HEK293 (cell line): Measurements from ENCODE around the gene ASXL1.

ENCODE experiments used
- CTCF ChIP-seq: fragments of 450-650 bp; formaldehyde crosslinking; IDR thresholded peaks from 2 replicates; pipeline ENCODE4 v1.5.1; 2016; ENCODE audit warnings: missing biosample characterization, missing genetic modification characterization
- MYNN ChIP-seq: fragments of 450-650 bp; formaldehyde crosslinking; IDR thresholded peaks from 2 replicates; pipeline ENCODE4 v1.5.1; 2016; ENCODE audit warnings: missing biosample characterization, missing genetic modification characterization, borderline replicate concordance
- SALL2 ChIP-seq: fragments of 450-650 bp; formaldehyde crosslinking; IDR thresholded peaks from 2 replicates; pipeline ENCODE4 v1.5.0; 2017; ENCODE audit warnings: missing biosample characterization, mild to moderate bottlenecking, missing genetic modification characterization, borderline replicate concordance
- SETDB1 ChIP-seq: IDR thresholded peaks from one replicate; pipeline ENCODE4 v1.6.1; 2017; ENCODE audit warnings: mild to moderate bottlenecking, low read length, moderate library complexity, mixed read lengths; ENCODE audit not compliant: insufficient read length
- SP3 ChIP-seq: fragments of 450-650 bp; formaldehyde crosslinking; IDR thresholded peaks from 2 replicates; pipeline ENCODE4 v1.5.1; 2016; ENCODE audit warnings: missing biosample characterization, missing genetic modification characterization
- TRIM28 ChIP-seq: IDR thresholded peaks from 2 replicates; pipeline ENCODE4 v1.6.1; 2011; ENCODE audit warnings: low read length, control low read depth, borderline replicate concordance
- ZNF121 ChIP-seq: fragments of 450-650 bp; formaldehyde crosslinking; IDR thresholded peaks from 2 replicates; pipeline ENCODE4 v1.5.1; 2016; ENCODE audit warnings: missing biosample characterization, missing genetic modification characterization
- ZNF274 ChIP-seq, 2 experiments: fragments of 200-500 bp in 1 of 2; fragments of 450-650 bp in 1 of 2; sonication (Bioruptor generic) in 1 of 2; formaldehyde crosslinking in 1 of 2; IDR thresholded peaks; 2 replicates each; pipeline versions ENCODE4 v1.5.1 to v1.6.1; 2014 to 2016; ENCODE audit warnings: borderline replicate concordance in 1 of 2, inconsistent platforms in 1 of 2, low read length in 1 of 2, missing biosample characterization in 1 of 2, missing genetic modification characterization in 1 of 2
- ZNF670 ChIP-seq: fragments of 450-650 bp; formaldehyde crosslinking; IDR thresholded peaks from 2 replicates; pipeline ENCODE4 v1.5.1; 2016; ENCODE audit warnings: missing biosample characterization, missing genetic modification characterization, low read depth
- ZNF785 ChIP-seq: fragments of 450-650 bp; formaldehyde crosslinking; IDR thresholded peaks from 2 replicates; pipeline ENCODE4 v1.5.1; 2016; ENCODE audit warnings: missing biosample characterization, missing genetic modification characterization

GRCh38 chr20:32316667-32317066, 41.5 kb upstream of the ASXL1 start:
- TF ChIP-seq CTCF (tag by site-specific recombination), result no peak
- TF ChIP-seq ZNF670 (tag by site-specific recombination), result no peak
- no peak for TF ChIP-seq SETDB1
- no peak for TF ChIP-seq MYNN (tag by site-specific recombination)
- no peak for TF ChIP-seq SALL2
- TF ChIP-seq ZNF274 (IDR thresholded peaks at IDR 0.05; ENCODE audit: low read length), result no peak
- no peak for TF ChIP-seq ZNF274 (tag by site-specific recombination; IDR thresholded peaks at IDR 0.05; ENCODE audit: borderline replicate concordance)
- no peak for TF ChIP-seq TRIM28
- no peak for TF ChIP-seq ZNF785
- no peak for TF ChIP-seq ZNF121 (tag by site-specific recombination)
- no peak for TF ChIP-seq SP3 (tag by site-specific recombination)
